Measurements from ENCODE around the gene GAGE12E. TPM values are rescaled to one million over a fixed set of nuclear protein-coding genes. Genes with fewer than 3 reads are reported as not detected.
"Not testable (repeated sequence)": the region's sequence is repeated elsewhere in the genome, so short reads cannot be mapped to it uniquely, and the experiment has no call there.

The GAGE12E gene
- total RNA-seq, 3 donors from 2014 or later (not counting 1 experiment from before 2014, with no cell fraction given): not detected

DNA sequence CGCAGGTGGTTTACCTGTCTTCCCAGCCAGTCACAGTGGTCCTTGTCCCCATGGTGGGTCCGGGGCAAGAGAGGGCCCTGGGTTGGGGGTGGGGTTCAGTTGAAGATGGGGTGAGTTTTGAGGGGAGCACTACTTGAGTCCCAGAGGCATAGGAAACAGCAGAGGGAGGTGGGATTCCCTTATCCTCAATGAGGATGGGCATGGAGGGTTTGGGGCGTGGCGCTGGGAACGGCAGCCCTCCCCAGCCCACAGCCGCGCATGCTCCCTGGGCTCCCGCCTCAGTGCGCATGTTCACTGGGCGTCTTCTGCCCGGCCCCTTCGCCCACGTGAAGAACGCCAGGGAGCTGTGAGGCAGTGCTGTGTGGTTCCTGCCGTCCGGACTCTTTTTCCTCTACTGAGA is 38.1 kb downstream of the GAGE12E start, which contains the start of gene GAGE2A:
Gene GAGE2A (plus strand): TSS at position 301 of the 400 bp plus-strand sequence. CDS start 1,155 bp downstream, outside the sequence.
- H3K4me1 ChIP-seq (ENCODE audit: control insufficient read depth, insufficient read depth, low read length); H3K9me3 Mint-ChIP-seq; H3K4me3 ChIP-seq (ENCODE audit: low read length); H3K27me3 Mint-ChIP-seq (ENCODE audit: low read depth in 2 of 2); H3K27ac Mint-ChIP-seq; H3K27me3 ChIP-seq (ENCODE audit: control insufficient read depth, insufficient read depth, low read length); ATAC-seq; H3K9me3 ChIP-seq (ENCODE audit: control insufficient read depth, insufficient read depth, low read length); H3K4me1 Mint-ChIP-seq; intact Hi-C loops (cut with micrococcal nuclease); H3K27ac ChIP-seq (ENCODE audit: low read length); DNase-seq; H3K36me3 Mint-ChIP-seq; H3K36me3 ChIP-seq (ENCODE audit: control insufficient read depth, insufficient read depth, low read length); H3K4me3 Mint-ChIP-seq: not testable (repeated sequence)
- WGBS (ENCODE audit: insufficient coverage): no CpG with 5 or more reads among the region's 16 CpGs

DNA sequence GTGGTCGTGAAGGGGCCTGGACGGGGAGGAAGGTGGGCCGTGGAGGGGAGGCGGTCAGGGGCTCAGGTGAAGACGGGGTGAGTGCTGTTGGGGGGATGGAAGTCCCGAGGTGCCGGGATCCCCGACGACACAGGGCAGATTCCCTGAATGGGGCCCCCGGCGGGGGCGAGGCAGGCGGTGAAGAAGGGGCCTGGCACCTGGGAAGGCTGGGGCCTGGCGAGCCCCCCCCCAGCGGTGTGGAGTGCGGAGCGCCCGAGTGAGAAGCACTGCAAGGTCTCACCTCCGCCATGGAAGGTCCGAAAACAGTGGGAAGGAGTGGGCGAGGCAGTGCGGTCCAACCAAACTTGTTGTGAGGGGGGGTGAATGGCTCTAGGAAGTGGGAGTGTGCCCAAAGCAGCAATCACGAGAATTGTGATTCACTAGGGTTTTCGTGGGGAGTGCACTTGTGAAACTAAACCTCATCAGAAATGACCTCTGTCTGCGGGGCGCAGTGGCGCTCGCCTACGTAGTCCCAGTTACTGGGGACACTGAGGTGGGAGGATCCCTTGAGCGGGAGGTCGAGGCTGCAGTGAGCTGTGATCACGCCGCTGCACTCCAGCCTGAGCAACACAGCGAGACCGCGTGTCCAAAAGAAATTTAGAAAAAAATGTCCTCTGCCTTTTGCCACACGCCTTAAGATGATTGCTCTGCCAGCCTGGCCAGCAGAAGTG is 38.8 kb downstream of the GAGE12E start:
- H3K36me3 Mint-ChIP-seq; H3K27ac Mint-ChIP-seq; H3K27ac ChIP-seq (ENCODE audit: low read length); ATAC-seq; H3K36me3 ChIP-seq (ENCODE audit: control insufficient read depth, insufficient read depth, low read length); H3K4me3 ChIP-seq (ENCODE audit: low read length); H3K27me3 ChIP-seq (ENCODE audit: control insufficient read depth, insufficient read depth, low read length); H3K9me3 Mint-ChIP-seq; H3K9me3 ChIP-seq (ENCODE audit: control insufficient read depth, insufficient read depth, low read length); H3K4me1 Mint-ChIP-seq; H3K4me3 Mint-ChIP-seq; H3K27me3 Mint-ChIP-seq (ENCODE audit: low read depth in 2 of 2); intact Hi-C loops (cut with micrococcal nuclease); H3K4me1 ChIP-seq (ENCODE audit: control insufficient read depth, insufficient read depth, low read length): not testable (repeated sequence)
- peak in 1 of 2 donors; percentile 15 for DNase-seq
- WGBS (ENCODE audit: insufficient coverage): 94% methylated on average over 17 of the region's 37 CpGs

DNA sequence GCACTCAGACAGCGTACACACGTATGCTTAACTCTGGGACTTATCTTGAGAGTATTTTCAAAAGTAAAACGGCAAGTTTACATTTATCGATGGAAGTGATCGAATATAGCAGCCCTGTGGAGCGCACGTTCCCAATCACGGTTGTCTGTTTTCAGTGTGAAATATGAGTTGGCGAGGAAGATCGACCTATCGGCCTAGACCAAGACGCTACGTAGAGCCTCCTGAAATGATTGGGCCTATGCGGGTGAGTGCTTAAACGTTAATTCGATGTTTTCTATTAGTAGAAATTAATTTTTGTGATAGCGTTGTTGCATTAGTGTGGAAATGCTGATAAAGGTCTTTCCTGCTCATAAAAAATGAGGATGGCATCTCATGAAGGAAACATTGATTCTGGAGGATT is 39.4 kb downstream of the GAGE12E start:
- H3K27me3 ChIP-seq (ENCODE audit: control insufficient read depth, insufficient read depth, low read length); intact Hi-C loops (cut with micrococcal nuclease); H3K27ac ChIP-seq (ENCODE audit: low read length); ATAC-seq; H3K4me3 Mint-ChIP-seq; H3K4me1 ChIP-seq (ENCODE audit: control insufficient read depth, insufficient read depth, low read length); H3K9me3 Mint-ChIP-seq; H3K4me1 Mint-ChIP-seq; H3K36me3 ChIP-seq (ENCODE audit: control insufficient read depth, insufficient read depth, low read length); H3K36me3 Mint-ChIP-seq; DNase-seq; H3K9me3 ChIP-seq (ENCODE audit: control insufficient read depth, insufficient read depth, low read length); H3K27me3 Mint-ChIP-seq (ENCODE audit: low read depth in 2 of 2); H3K4me3 ChIP-seq (ENCODE audit: low read length); H3K27ac Mint-ChIP-seq: not testable (repeated sequence)
- WGBS (ENCODE audit: insufficient coverage): 100% methylated on average over 5 of the region's 17 CpGs

DNA sequence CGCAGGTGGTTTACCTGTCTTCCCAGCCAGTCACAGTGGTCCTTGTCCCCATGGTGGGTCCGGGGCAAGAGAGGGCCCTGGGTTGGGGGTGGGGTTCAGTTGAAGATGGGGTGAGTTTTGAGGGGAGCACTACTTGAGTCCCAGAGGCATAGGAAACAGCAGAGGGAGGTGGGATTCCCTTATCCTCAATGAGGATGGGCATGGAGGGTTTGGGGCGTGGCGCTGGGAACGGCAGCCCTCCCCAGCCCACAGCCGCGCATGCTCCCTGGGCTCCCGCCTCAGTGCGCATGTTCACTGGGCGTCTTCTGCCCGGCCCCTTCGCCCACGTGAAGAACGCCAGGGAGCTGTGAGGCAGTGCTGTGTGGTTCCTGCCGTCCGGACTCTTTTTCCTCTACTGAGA is 47.6 kb downstream of the GAGE12E start, which contains the start of gene GAGE1:
Gene GAGE1 (plus strand): TSS at position 301 of the 400 bp plus-strand sequence. CDS start 1,155 bp downstream, outside the sequence.
- DNase-seq; intact Hi-C loops (cut with micrococcal nuclease); H3K9me3 ChIP-seq (ENCODE audit: control insufficient read depth, insufficient read depth, low read length); ATAC-seq; H3K36me3 Mint-ChIP-seq; H3K27me3 ChIP-seq (ENCODE audit: control insufficient read depth, insufficient read depth, low read length); H3K4me3 Mint-ChIP-seq; H3K27ac ChIP-seq (ENCODE audit: low read length); H3K4me1 Mint-ChIP-seq; H3K4me3 ChIP-seq (ENCODE audit: low read length); H3K27ac Mint-ChIP-seq; H3K36me3 ChIP-seq (ENCODE audit: control insufficient read depth, insufficient read depth, low read length); H3K9me3 Mint-ChIP-seq; H3K4me1 ChIP-seq (ENCODE audit: control insufficient read depth, insufficient read depth, low read length); H3K27me3 Mint-ChIP-seq (ENCODE audit: low read depth in 2 of 2): not testable (repeated sequence)
- no CpG with 5 or more reads among the region's 16 CpGs for WGBS (ENCODE audit: insufficient coverage)

Other genes starting within 250 kb of the GAGE12E start
- gene GAGE10, start 247.6 kb upstream of the GAGE12E start, total RNA-seq: not detected
- not detected for gene GAGE12J, start 229.3 kb upstream of the GAGE12E start, total RNA-seq
- not detected for gene GAGE13, start 219.7 kb upstream of the GAGE12E start, total RNA-seq
- not detected for gene GAGE12C, start 19.1 kb upstream of the GAGE12E start, total RNA-seq
- not detected for gene GAGE12D, start 9.6 kb upstream of the GAGE12E start, total RNA-seq
- not detected for gene GAGE12F, start 9.6 kb downstream of the GAGE12E start, total RNA-seq
- gene GAGE12G, start 19.1 kb downstream of the GAGE12E start, total RNA-seq: not detected
- not detected for gene GAGE12H, start 28.7 kb downstream of the GAGE12E start, total RNA-seq
- not detected for gene GAGE2A, start 38.2 kb downstream of the GAGE12E start, total RNA-seq
- not detected for gene GAGE1, start 47.7 kb downstream of the GAGE12E start, total RNA-seq
- not detected for gene PAGE1, start 144.7 kb downstream of the GAGE12E start, total RNA-seq

All from natural killer cell (primary cell).